Breast epithelium (tissue), 4 donors: ENCODE results near the gene PRPF18. TPM values are rescaled to one million over a fixed set of nuclear protein-coding genes. Genes with fewer than 3 reads are reported as not detected.

ENCODE experiments used
- DNase-seq, 2 donors: peaks; one replicate each; pipeline ENCODE4 v3.0.0-alpha.2; 2019; ENCODE audit warnings: low spot score in 2 of 2
- H3K27ac ChIP-seq, 2 donors: fragments of 200-600 bp; sonication (generic) in 1 of 2; one replicate each; pipeline ENCODE4 v1.5.1; 2016 to 2019; ENCODE audit warnings: mild to moderate bottlenecking in 1 of 2
- H3K27me3 ChIP-seq, 2 donors: fragments of 200-600 bp; sonication (generic) in 1 of 2; one replicate each; pipeline versions ENCODE4 v1.5.1 to v1.6.0; 2017 to 2019; ENCODE audit warnings: control low read depth in 1 of 2, mild to moderate bottlenecking in 1 of 2
- H3K36me3 ChIP-seq: fragments of 200-600 bp; one replicate; pipeline ENCODE4 v1.5.1; 2019
- H3K4me1 ChIP-seq, 2 donors: fragments of 200-600 bp; sonication (generic); one replicate each; pipeline ENCODE4 v1.5.1; 2016 to 2019; ENCODE audit warnings: control low read depth in 1 of 2
- H3K4me3 ChIP-seq, 3 donors: fragments of 200-600 bp; sonication (generic); 1 replicate in 2 of 3; 2 replicates in 1 of 3; pipeline ENCODE4 v1.5.1; 2016 to 2019; ENCODE audit warnings: mild to moderate bottlenecking in 3 of 3, moderate library complexity in 2 of 3
- H3K9me3 ChIP-seq, 2 donors: fragments of 200-600 bp; sonication (generic) in 1 of 2; one replicate each; pipeline ENCODE4 v1.5.1; 2016 to 2019; ENCODE audit warnings: control low read depth in 1 of 2
- POLR2A ChIP-seq: fragments of 450-650 bp; IDR thresholded peaks from one replicate; pipeline ENCODE4 v1.6.1; 2016; ENCODE audit warnings: antibody characterized with exemption, mild to moderate bottlenecking, moderate library complexity
- POLR2AphosphoS5 ChIP-seq, 3 donors: sonication (generic); formaldehyde crosslinking; IDR thresholded peaks; one replicate each; pipeline ENCODE4 v1.6.1; 2017; ENCODE audit warnings: antibody characterized with exemption in 3 of 3
- intact Hi-C: fragments of 100-400 bp; cut with DNase I; formaldehyde crosslinking; loops from one replicate; pipeline ENCODE4 v1.15.1; 2023; ENCODE audit warnings: low total_unique reads
- total RNA-seq, 3 donors: library from RNA; depleted of rRNA; stranded (reverse); fragments of >200 nt; gene quantifications; one replicate each; pipeline ENCODE4 v1.1.0, GENCODE V29; 2016
- TF ChIP-seq, protein P1 (sequence below), 3 donors: fragments of 450-650 bp; IDR thresholded peaks; one replicate each; pipeline ENCODE4 v1.5.1; 2016 to 2017; ENCODE audit warnings: antibody characterized with exemption in 3 of 3, mild to moderate bottlenecking in 3 of 3, moderate library complexity in 3 of 3

PRPF18 gene
- total RNA-seq, 3 donors from 2014 or later = 29.6 to 48.6 (median 36.7) TPM

GRCh38 chr10:13571541-13571940, 15.2 kb upstream of the PRPF18 start:
- intact Hi-C loops = no loop called here
- Histone ChIP-seq H3K4me1 (no peaks in the 10 kb centered on the region), H3K27ac (no peak overlapping the region)

DNA sequence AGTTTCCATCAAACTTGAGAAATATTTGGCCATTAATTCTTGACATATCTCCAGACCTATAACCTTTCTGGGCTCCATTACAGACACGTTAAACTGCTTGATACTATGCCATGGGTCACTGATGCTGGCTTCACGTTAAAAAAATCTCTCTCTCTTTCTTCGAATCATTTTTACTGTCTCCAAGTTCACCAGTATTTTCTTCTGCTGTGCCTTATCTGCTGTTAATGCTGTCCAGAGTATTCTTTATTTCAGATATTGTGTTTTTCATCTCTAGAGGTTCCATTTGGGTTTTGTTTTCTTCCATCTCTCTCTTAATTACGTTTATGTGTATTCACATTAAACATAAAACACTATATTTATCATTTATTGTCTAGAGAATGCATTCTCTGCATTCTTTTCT, 12.8 kb upstream of the PRPF18 start:
- intact Hi-C loops = no loop called here
- Histone ChIP-seq H3K4me1 (no peaks in the 10 kb centered on the region), H3K27me3 (no peaks in the 10 kb centered on the region), H3K36me3 (no peaks in the 10 kb centered on the region), H3K9me3 (peaks cover 0 to 8% of the 10 kb centered on the region in 2 donors), H3K27ac (no peak overlapping the region), H3K4me3 (no peak overlapping the region)
- no peak for DNase-seq
- TF ChIP-seq, protein P1, sequence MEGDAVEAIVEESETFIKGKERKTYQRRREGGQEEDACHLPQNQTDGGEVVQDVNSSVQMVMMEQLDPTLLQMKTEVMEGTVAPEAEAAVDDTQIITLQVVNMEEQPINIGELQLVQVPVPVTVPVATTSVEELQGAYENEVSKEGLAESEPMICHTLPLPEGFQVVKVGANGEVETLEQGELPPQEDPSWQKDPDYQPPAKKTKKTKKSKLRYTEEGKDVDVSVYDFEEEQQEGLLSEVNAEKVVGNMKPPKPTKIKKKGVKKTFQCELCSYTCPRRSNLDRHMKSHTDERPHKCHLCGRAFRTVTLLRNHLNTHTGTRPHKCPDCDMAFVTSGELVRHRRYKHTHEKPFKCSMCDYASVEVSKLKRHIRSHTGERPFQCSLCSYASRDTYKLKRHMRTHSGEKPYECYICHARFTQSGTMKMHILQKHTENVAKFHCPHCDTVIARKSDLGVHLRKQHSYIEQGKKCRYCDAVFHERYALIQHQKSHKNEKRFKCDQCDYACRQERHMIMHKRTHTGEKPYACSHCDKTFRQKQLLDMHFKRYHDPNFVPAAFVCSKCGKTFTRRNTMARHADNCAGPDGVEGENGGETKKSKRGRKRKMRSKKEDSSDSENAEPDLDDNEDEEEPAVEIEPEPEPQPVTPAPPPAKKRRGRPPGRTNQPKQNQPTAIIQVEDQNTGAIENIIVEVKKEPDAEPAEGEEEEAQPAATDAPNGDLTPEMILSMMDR (IDR thresholded peaks at IDR 0.05) = no peak

More at GRCh38 chr10:13571541-13571940, 15.2 kb upstream of the PRPF18 start:
- Histone ChIP-seq H3K4me3 (no peak overlapping the region), H3K27me3 (no peaks in the 10 kb centered on the region), H3K36me3 (no peaks in the 10 kb centered on the region), H3K9me3 (peaks cover 0 to 8% of the 10 kb centered on the region in 2 donors)
- DNase-seq = no peak
- TF ChIP-seq POLR2AphosphoS5 (IDR thresholded peaks at IDR 0.05) (no peak), POLR2A (no peak)
- TF ChIP-seq, protein P1 (IDR thresholded peaks at IDR 0.05) = no peak

DNA sequence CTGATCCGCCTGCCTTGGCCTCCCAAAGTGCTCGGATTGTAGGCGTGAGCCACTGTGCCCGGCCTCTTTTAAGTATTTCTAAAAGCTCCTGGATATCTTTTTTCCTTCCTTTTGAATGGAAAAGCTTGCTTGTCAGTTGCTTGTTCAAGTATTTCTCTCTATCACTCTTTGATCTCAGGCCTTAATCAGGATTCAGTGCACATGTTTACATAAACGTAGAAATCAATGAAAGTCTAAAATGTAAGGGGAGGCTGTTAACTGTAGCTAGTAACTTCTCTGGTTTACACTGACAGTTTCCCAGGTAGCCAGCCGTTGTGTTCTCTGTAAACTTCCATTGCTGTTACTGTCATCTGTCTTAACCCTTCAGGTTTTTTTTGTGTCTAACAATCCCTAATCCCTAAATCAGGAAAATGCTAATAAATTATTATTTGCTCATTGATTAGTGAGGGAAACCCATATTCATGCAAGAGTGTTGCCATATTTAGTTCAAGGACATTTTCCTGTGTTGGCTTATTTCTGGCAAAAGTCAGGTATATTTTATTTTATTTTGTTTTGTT, 1.5 kb upstream of the PRPF18 start:
- no peak for TF ChIP-seq POLR2A
- no peak for TF ChIP-seq POLR2AphosphoS5 (IDR thresholded peaks at IDR 0.05)
- TF ChIP-seq, protein P1 (IDR thresholded peaks at IDR 0.05) = no peak
- H3K27ac ChIP-seq = no peak overlapping the region
- no peaks in the 10 kb centered on the region for H3K27me3 ChIP-seq
- no peaks in the 10 kb centered on the region for H3K36me3 ChIP-seq
- H3K4me3 ChIP-seq = no peak overlapping the region
- H3K9me3 ChIP-seq = no peaks in the 10 kb centered on the region
- peaks cover 0 to 7% of the 10 kb centered on the region in 2 donors for H3K4me1 ChIP-seq
- intact Hi-C loops = loop anchor here (5.0 kb wide), 1 partner anchor 1077 kb away; no protein-coding TSS in a partner anchor
- no peak for DNase-seq

DNA sequence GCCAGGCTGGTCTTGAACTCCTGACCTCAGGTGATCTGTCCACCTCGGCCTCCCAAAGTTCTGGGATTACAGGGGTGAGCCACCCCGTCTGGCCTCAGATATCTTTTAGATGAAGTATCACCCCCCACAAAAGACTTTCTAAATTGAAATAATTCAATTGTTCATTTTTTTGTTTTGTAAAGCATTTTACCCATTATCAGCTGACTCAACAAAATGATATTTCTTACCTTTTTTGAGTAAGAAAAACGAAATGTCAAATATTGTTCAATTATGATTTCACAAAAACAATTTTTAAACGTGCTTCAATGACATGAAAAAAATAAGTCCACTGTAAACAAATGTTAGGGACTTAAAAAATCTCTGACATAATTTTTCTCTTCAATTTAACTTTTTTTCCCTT, 822 bp upstream of the PRPF18 start:
- Histone ChIP-seq H3K4me1 (peaks cover 0 to 7% of the 10 kb centered on the region in 2 donors), H3K36me3 (no peaks in the 10 kb centered on the region), H3K4me3 (no peak overlapping the region), H3K9me3 (no peaks in the 10 kb centered on the region), H3K27me3 (no peaks in the 10 kb centered on the region), H3K27ac (no peak overlapping the region)
- TF ChIP-seq, protein P1 (IDR thresholded peaks at IDR 0.05) = no peak
- TF ChIP-seq POLR2AphosphoS5 (IDR thresholded peaks at IDR 0.05) = no peak
- no peak for TF ChIP-seq POLR2A
- no peak for DNase-seq
- intact Hi-C loops = loop anchor here (2.0 to 5.0 kb wide), 2 partner anchors 25 to 1076 kb away; no protein-coding TSS in a partner anchor

DNA sequence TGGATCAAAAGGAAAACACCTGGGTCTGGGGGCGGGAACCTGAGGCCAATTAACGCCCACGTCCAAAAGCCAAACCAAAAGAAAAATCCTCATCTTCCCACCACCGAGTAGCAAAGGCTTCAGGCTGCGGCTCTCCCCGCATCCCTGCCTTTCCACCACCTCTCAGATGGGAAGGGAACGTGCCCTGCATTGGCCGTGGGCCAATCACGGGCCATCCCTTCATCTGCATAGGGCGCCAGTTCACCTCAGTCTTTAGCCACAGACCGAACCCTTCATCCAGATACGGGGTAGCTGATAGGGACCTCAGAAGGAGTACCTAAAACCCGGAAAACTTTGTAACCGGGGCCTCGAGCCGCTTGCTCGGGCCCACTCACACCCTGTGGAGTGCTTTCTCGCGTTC, 626 bp downstream of the PRPF18 start:
- no peak for DNase-seq
- no peaks in the 10 kb centered on the region for H3K27me3 ChIP-seq
- peaks cover 0 to 7% of the 10 kb centered on the region in 2 donors for H3K4me1 ChIP-seq
- no peaks in the 10 kb centered on the region for H3K9me3 ChIP-seq
- intact Hi-C loops = loop anchor here (2.0 to 5.0 kb wide), 2 partner anchors 27 to 1075 kb away; no protein-coding TSS in a partner anchor
- H3K4me3 ChIP-seq = peak overlapping the region; percentile 86 to 92 (median 89)
- peak overlapping the region in 1 of 2 donors; percentile 70 for H3K27ac ChIP-seq
- H3K36me3 ChIP-seq = no peaks in the 10 kb centered on the region
- TF ChIP-seq POLR2AphosphoS5 (IDR thresholded peaks at IDR 0.05) (no peak), POLR2A (no peak)
- TF ChIP-seq, protein P1 (IDR thresholded peaks at IDR 0.05) = no peak
